GM04504 (cell line): Measurements from ENCODE around the gene ANKRD23.

Source experiments
- DNase-seq: peaks from one replicate; pipeline ENCODE4 v3.0.0-alpha.2; 2012; ENCODE audit warnings: low read depth

Gene ANKRD23

GRCh38 chr2:96838345-96839292 is 5.2 kb downstream of the ANKRD23 start:
- DNase-seq = no peak

GRCh38 chr2:96837575-96837974 is 6.2 kb downstream of the ANKRD23 start:
- no peak for DNase-seq

GRCh38 chr2:96835830-96836229 is 8.0 kb downstream of the ANKRD23 start:
- DNase-seq = no peak

- DNase-seq = no peak
Measured at GRCh38 chr2:96832754-96833507, 10.9 kb downstream of the ANKRD23 start.

- DNase-seq = no peak
Measured at GRCh38 chr2:96832408-96832753, 11.4 kb downstream of the ANKRD23 start.

- no peak for DNase-seq
Measured at GRCh38 chr2:96831679-96832078, 12.1 kb downstream of the ANKRD23 start.

- DNase-seq = no peak
Measured at GRCh38 chr2:96830044-96830562, 13.7 kb downstream of the ANKRD23 start.

GRCh38 chr2:96828874-96829273 is 14.9 kb downstream of the ANKRD23 start:
- no peak for DNase-seq

GRCh38 chr2:96828436-96828835 is 15.4 kb downstream of the ANKRD23 start:
- DNase-seq = no peak

GRCh38 chr2:96826546-96827278 is 17.1 kb downstream of the ANKRD23 start:
- DNase-seq = no peak

- no peak for DNase-seq
Measured at GRCh38 chr2:96825057-96825456, 18.8 kb downstream of the ANKRD23 start.

- no peak for DNase-seq
Measured at GRCh38 chr2:96824079-96824870, 19.5 kb downstream of the ANKRD23 start.

- DNase-seq = no peak
Measured at GRCh38 chr2:96823198-96823597, 20.6 kb downstream of the ANKRD23 start.

GRCh38 chr2:96822786-96823185 is 21.0 kb downstream of the ANKRD23 start:
- no peak for DNase-seq

- no peak for DNase-seq
Measured at GRCh38 chr2:96821113-96821675, 22.6 kb downstream of the ANKRD23 start.

- DNase-seq = no peak
Measured at GRCh38 chr2:96819876-96820511, 23.8 kb downstream of the ANKRD23 start.

- DNase-seq = no peak
Measured at GRCh38 chr2:96819128-96819875, 24.5 kb downstream of the ANKRD23 start.

- no peak for DNase-seq
Measured at GRCh38 chr2:96817882-96818281, 25.9 kb downstream of the ANKRD23 start.

- DNase-seq = no peak
Measured at GRCh38 chr2:96816836-96817702, 26.8 kb downstream of the ANKRD23 start.
